Lower leg skin (tissue), 3 donors: ENCODE measurements around the gene ARHGAP20.

ENCODE experiments used
- POLR2A ChIP-seq, 2 donors: fragments of 450-650 bp; IDR thresholded peaks; one replicate each; pipeline ENCODE4 v1.6.1; 2016 to 2017; ENCODE audit warnings: antibody characterized with exemption in 2 of 2, mild to moderate bottlenecking in 1 of 2, moderate library complexity in 1 of 2
- TF ChIP-seq, protein P1 (sequence below), 3 donors: fragments of 450-650 bp; IDR thresholded peaks; one replicate each; pipeline ENCODE4 v1.5.1; 2016; ENCODE audit warnings: antibody characterized with exemption in 3 of 3, mild to moderate bottlenecking in 3 of 3, moderate library complexity in 2 of 3

DNA sequence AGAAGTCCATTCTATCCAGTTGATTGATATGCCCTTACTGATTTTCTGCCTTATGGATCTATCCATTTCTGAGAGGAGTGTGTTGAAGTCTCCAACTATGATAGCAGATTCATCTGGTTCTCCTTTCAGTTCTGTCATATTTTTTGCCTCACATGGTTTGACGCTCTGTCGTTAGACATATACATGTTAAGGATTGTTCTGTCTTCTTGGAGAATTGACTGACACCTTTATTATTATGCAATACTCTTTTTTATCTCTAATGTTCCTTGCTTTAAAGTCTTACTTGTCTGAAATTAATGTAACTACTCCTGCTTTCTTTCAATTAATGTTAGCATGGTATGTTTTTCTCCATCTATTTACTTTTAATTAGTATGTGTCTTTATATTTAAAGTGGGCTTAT, 12.1 kb upstream of the ARHGAP20 start:
- TF ChIP-seq, protein P1, sequence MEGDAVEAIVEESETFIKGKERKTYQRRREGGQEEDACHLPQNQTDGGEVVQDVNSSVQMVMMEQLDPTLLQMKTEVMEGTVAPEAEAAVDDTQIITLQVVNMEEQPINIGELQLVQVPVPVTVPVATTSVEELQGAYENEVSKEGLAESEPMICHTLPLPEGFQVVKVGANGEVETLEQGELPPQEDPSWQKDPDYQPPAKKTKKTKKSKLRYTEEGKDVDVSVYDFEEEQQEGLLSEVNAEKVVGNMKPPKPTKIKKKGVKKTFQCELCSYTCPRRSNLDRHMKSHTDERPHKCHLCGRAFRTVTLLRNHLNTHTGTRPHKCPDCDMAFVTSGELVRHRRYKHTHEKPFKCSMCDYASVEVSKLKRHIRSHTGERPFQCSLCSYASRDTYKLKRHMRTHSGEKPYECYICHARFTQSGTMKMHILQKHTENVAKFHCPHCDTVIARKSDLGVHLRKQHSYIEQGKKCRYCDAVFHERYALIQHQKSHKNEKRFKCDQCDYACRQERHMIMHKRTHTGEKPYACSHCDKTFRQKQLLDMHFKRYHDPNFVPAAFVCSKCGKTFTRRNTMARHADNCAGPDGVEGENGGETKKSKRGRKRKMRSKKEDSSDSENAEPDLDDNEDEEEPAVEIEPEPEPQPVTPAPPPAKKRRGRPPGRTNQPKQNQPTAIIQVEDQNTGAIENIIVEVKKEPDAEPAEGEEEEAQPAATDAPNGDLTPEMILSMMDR (IDR thresholded peaks at IDR 0.05), result no peak
- no peak for TF ChIP-seq POLR2A (IDR thresholded peaks at IDR 0.05)
